Amygdala (tissue), 56 donors: Measurements from ENCODE around the gene PPP6R3.

ENCODE experiments used
- DNase-seq, 56 donors: peaks; one replicate each; lab custom pipeline; 2025; lab: John Stamatoyannopoulos, UW

Gene PPP6R3

GRCh38 chr11:68480852-68481510 is 20.4 kb downstream of the PPP6R3 start:
- no peak for DNase-seq

- DNase-seq: no peak
Measured at GRCh38 chr11:68481579-68482240, 21.2 kb downstream of the PPP6R3 start.

- no peak for DNase-seq
Measured at GRCh38 chr11:68488623-68489022, 28.1 kb downstream of the PPP6R3 start.

GRCh38 chr11:68495220-68495729 is 34.7 kb downstream of the PPP6R3 start:
- DNase-seq: no peak

GRCh38 chr11:68495872-68496271 is 35.3 kb downstream of the PPP6R3 start:
- DNase-seq: no peak

- DNase-seq: no peak
Measured at GRCh38 chr11:68497761-68498160, 37.2 kb downstream of the PPP6R3 start.

- DNase-seq: no peak
Measured at GRCh38 chr11:68498321-68498720, 37.8 kb downstream of the PPP6R3 start.

- DNase-seq: no peak
Measured at GRCh38 chr11:68498903-68499883, 38.6 kb downstream of the PPP6R3 start.

- DNase-seq: no peak
Measured at GRCh38 chr11:68500206-68500605, 39.7 kb downstream of the PPP6R3 start.

- DNase-seq: no peak
Measured at GRCh38 chr11:68501813-68502212, 41.3 kb downstream of the PPP6R3 start.

GRCh38 chr11:68503251-68503687 is 42.7 kb downstream of the PPP6R3 start:
- no peak for DNase-seq

- DNase-seq: peak in 1 of 56 donors; percentile 24
Measured at GRCh38 chr11:68503792-68504191, 43.2 kb downstream of the PPP6R3 start.

GRCh38 chr11:68504432-68505066 is 44.0 kb downstream of the PPP6R3 start:
- no peak for DNase-seq

GRCh38 chr11:68505596-68505995 is 45.0 kb downstream of the PPP6R3 start:
- no peak for DNase-seq

- no peak for DNase-seq
Measured at GRCh38 chr11:68506908-68507307, 46.4 kb downstream of the PPP6R3 start.

GRCh38 chr11:68508425-68508824 is 47.9 kb downstream of the PPP6R3 start:
- no peak for DNase-seq

- no peak for DNase-seq
Measured at GRCh38 chr11:68509066-68509465, 48.5 kb downstream of the PPP6R3 start.

- no peak for DNase-seq
Measured at GRCh38 chr11:68513930-68514487, 53.5 kb downstream of the PPP6R3 start.

GRCh38 chr11:68517121-68517741 is 56.7 kb downstream of the PPP6R3 start:
- no peak for DNase-seq

GRCh38 chr11:68518191-68518590 is 57.6 kb downstream of the PPP6R3 start:
- DNase-seq: no peak
